ENCODE data around the gene RAD52. TPM values are rescaled to one million over a fixed set of nuclear protein-coding genes. Genes with fewer than 3 reads are reported as not detected.

Gene RAD52
- total RNA-seq, 1 experiment from 2014 or later: 53.9 TPM

GRCh38 chr12:946212-946611 lies 3.3 kb downstream of the RAD52 start:
- no peaks in the 10 kb centered on the region for H3K27me3 ChIP-seq (replicated peaks; ENCODE audit: control insufficient read depth, insufficient read depth, low read length)
- 0 out of 2 replicates have a peak, but pooled peaks cover 2% of the 10 kb centered on the region for H3K36me3 ChIP-seq (ENCODE audit: control insufficient read depth, insufficient read depth, low read length)
- Mint-ChIP-seq H3K9me3 (ENCODE audit: unreplicated experiment) (no peaks in the 10 kb centered on the region), H3K4me1 (ENCODE audit: low read depth, unreplicated experiment) (peaks cover 26% of the 10 kb centered on the region), H3K27ac (ENCODE audit: unreplicated experiment) (no peak overlapping the region), H3K4me3 (ENCODE audit: unreplicated experiment) (peak overlapping the region; percentile 20), H3K27me3 (ENCODE audit: insufficient read depth, unreplicated experiment) (no peaks in the 10 kb centered on the region), H3K36me3 (ENCODE audit: insufficient read depth, unreplicated experiment) (peaks cover 71% of the 10 kb centered on the region)
- no peak for DNase-seq
- no peaks in the 10 kb centered on the region for H3K9me3 ChIP-seq
- intact Hi-C loops (cut with micrococcal nuclease; ENCODE audit: unreplicated experiment): loop anchor here (5.0 kb wide), 1 partner anchor 636 kb away; no protein-coding TSS in a partner anchor
- CTCF ChIA-PET: interaction anchor here (0.5 to 0.7 kb wide), 3 partner anchors 147 to 370 kb away, joined by 3 to 10 read pairs (median 3); partner anchors contain the start of gene WNK1
- no peak for TF ChIP-seq CTCF (IDR thresholded peaks at IDR 0.05; ENCODE audit: insufficient read depth in 1 of 2, low read depth in 1 of 2, low read length in 1 of 2, severe bottlenecking in 1 of 2, unreplicated experiment in 1 of 2)
- POLR2A ChIA-PET: interaction anchor here (0.7 kb wide), 1 partner anchor 376 kb away, joined by 3 read pairs; no protein-coding TSS in a partner anchor
- BruUV-seq (replicated peaks): no TSS peak
- H3K4me3 ChIP-seq (ENCODE audit: low read depth, low read length): no peak overlapping the region
- H3K4me1 ChIP-seq: peaks cover 19% of the 10 kb centered on the region

- no peak for DNase-seq
- TF ChIP-seq CTCF (IDR thresholded peaks at IDR 0.05; ENCODE audit: insufficient read depth in 1 of 2, low read depth in 1 of 2, low read length in 1 of 2, severe bottlenecking in 1 of 2, unreplicated experiment in 1 of 2): no peak
- POLR2A ChIA-PET: no interaction called here
- intact Hi-C loops (cut with micrococcal nuclease; ENCODE audit: unreplicated experiment): no loop called here
- peaks cover 74% of the 10 kb centered on the region for H3K36me3 Mint-ChIP-seq (ENCODE audit: insufficient read depth, unreplicated experiment)
- H3K4me1 Mint-ChIP-seq (ENCODE audit: low read depth, unreplicated experiment): peaks cover 20% of the 10 kb centered on the region
- CTCF ChIA-PET: no interaction called here
- Histone ChIP-seq H3K4me3 (ENCODE audit: low read depth, low read length) (no peak overlapping the region), H3K4me1 (peaks cover 10% of the 10 kb centered on the region; the same call in 1 of the 2 replicates), H3K9me3 (no peaks in the 10 kb centered on the region), H3K27me3 (replicated peaks; ENCODE audit: control insufficient read depth, insufficient read depth, low read length) (no peaks in the 10 kb centered on the region), H3K36me3 (ENCODE audit: control insufficient read depth, insufficient read depth, low read length) (peaks cover 2% of the 10 kb centered on the region; the same call in 1 of the 2 replicates)
- no peak overlapping the region for H3K27ac Mint-ChIP-seq (ENCODE audit: unreplicated experiment)
- no peaks in the 10 kb centered on the region for H3K9me3 Mint-ChIP-seq (ENCODE audit: unreplicated experiment)
- BruUV-seq (replicated peaks): no TSS peak
- no peak overlapping the region for H3K4me3 Mint-ChIP-seq (ENCODE audit: unreplicated experiment)
- no peaks in the 10 kb centered on the region for H3K27me3 Mint-ChIP-seq (ENCODE audit: insufficient read depth, unreplicated experiment)
Measured at GRCh38 chr12:944211-944610, 5.3 kb downstream of the RAD52 start.

- Histone ChIP-seq H3K9me3 (no peaks in the 10 kb centered on the region), H3K36me3 (ENCODE audit: control insufficient read depth, insufficient read depth, low read length) (peaks cover 3% of the 10 kb centered on the region), H3K27me3 (replicated peaks; ENCODE audit: control insufficient read depth, insufficient read depth, low read length) (no peaks in the 10 kb centered on the region), H3K4me3 (ENCODE audit: low read depth, low read length) (no peak overlapping the region), H3K4me1 (peaks cover 7% of the 10 kb centered on the region; the same call in 1 of the 2 replicates)
- BruUV-seq (replicated peaks): no TSS peak
- Mint-ChIP-seq H3K4me1 (ENCODE audit: low read depth, unreplicated experiment) (peaks cover 17% of the 10 kb centered on the region), H3K9me3 (ENCODE audit: unreplicated experiment) (no peaks in the 10 kb centered on the region), H3K4me3 (ENCODE audit: unreplicated experiment) (no peak overlapping the region), H3K27ac (ENCODE audit: unreplicated experiment) (no peak overlapping the region), H3K27me3 (ENCODE audit: insufficient read depth, unreplicated experiment) (no peaks in the 10 kb centered on the region), H3K36me3 (ENCODE audit: insufficient read depth, unreplicated experiment) (peaks cover 77% of the 10 kb centered on the region)
- POLR2A ChIA-PET: interaction anchor here (0.5 kb wide), 1 partner anchor 10 kb away, joined by 4 read pairs; no protein-coding TSS in a partner anchor
- CTCF ChIA-PET: no interaction called here
- intact Hi-C loops (cut with micrococcal nuclease; ENCODE audit: unreplicated experiment): no loop called here
- DNase-seq: no peak
- TF ChIP-seq CTCF (IDR thresholded peaks at IDR 0.05; ENCODE audit: insufficient read depth in 1 of 2, low read depth in 1 of 2, low read length in 1 of 2, severe bottlenecking in 1 of 2, unreplicated experiment in 1 of 2): no peak
Measured at GRCh38 chr12:943051-943450, 6.4 kb downstream of the RAD52 start.
